ENCODE data around the gene BASP1.

DNA sequence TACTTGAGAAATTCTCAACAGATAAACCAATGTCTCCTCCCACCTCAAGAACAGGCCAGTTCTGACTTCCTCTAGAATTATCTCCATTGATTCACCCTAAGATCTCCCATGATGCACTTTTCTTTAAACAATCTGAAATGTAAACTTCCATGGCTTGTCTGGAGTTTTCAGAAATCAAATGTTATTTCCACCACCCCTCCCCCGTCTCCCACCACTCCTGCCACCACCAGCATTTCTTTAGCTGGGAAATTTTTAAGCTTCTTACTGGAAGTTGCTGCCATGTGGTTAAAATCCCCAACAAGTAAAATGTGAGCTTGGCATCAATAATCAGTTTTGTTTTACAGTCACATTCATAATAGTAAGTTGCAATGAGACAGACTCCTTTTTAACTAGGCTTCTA is 32.8 kb upstream of the BASP1 start:
- TF ChIP-seq GLI2 (tag by site-specific recombination; IDR thresholded peaks at IDR 0.05; ENCODE audit: borderline replicate concordance, low read depth) (no peak), YY2 (tag by site-specific recombination; IDR thresholded peaks at IDR 0.05) (no peak), ZNF354C (tag by site-specific recombination; IDR thresholded peaks at IDR 0.05; ENCODE audit: borderline replicate concordance, low read depth) (no peak)
- TF ChIP-seq, protein P1, sequence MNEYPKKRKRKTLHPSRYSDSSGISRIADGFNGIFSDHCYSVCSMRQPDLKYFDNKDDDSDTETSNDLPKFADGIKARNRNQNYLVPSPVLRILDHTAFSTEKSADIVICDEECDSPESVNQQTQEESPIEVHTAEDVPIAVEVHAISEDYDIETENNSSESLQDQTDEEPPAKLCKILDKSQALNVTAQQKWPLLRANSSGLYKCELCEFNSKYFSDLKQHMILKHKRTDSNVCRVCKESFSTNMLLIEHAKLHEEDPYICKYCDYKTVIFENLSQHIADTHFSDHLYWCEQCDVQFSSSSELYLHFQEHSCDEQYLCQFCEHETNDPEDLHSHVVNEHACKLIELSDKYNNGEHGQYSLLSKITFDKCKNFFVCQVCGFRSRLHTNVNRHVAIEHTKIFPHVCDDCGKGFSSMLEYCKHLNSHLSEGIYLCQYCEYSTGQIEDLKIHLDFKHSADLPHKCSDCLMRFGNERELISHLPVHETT (tag by site-specific recombination; IDR thresholded peaks at IDR 0.05) = no peak
- TF ChIP-seq, protein P2, sequence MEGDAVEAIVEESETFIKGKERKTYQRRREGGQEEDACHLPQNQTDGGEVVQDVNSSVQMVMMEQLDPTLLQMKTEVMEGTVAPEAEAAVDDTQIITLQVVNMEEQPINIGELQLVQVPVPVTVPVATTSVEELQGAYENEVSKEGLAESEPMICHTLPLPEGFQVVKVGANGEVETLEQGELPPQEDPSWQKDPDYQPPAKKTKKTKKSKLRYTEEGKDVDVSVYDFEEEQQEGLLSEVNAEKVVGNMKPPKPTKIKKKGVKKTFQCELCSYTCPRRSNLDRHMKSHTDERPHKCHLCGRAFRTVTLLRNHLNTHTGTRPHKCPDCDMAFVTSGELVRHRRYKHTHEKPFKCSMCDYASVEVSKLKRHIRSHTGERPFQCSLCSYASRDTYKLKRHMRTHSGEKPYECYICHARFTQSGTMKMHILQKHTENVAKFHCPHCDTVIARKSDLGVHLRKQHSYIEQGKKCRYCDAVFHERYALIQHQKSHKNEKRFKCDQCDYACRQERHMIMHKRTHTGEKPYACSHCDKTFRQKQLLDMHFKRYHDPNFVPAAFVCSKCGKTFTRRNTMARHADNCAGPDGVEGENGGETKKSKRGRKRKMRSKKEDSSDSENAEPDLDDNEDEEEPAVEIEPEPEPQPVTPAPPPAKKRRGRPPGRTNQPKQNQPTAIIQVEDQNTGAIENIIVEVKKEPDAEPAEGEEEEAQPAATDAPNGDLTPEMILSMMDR (tag by site-specific recombination; IDR thresholded peaks at IDR 0.05) = no peak
- TF ChIP-seq, protein P3, sequence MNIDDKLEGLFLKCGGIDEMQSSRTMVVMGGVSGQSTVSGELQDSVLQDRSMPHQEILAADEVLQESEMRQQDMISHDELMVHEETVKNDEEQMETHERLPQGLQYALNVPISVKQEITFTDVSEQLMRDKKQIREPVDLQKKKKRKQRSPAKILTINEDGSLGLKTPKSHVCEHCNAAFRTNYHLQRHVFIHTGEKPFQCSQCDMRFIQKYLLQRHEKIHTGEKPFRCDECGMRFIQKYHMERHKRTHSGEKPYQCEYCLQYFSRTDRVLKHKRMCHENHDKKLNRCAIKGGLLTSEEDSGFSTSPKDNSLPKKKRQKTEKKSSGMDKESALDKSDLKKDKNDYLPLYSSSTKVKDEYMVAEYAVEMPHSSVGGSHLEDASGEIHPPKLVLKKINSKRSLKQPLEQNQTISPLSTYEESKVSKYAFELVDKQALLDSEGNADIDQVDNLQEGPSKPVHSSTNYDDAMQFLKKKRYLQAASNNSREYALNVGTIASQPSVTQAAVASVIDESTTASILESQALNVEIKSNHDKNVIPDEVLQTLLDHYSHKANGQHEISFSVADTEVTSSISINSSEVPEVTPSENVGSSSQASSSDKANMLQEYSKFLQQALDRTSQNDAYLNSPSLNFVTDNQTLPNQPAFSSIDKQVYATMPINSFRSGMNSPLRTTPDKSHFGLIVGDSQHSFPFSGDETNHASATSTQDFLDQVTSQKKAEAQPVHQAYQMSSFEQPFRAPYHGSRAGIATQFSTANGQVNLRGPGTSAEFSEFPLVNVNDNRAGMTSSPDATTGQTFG (tag by site-specific recombination; IDR thresholded peaks at IDR 0.05; ENCODE audit: borderline replicate concordance) = no peak

All from HEK293 (cell line).